Neuronal stem cell (in vitro differentiated cells): ENCODE results near the gene SUGCT.

Experiments used
- DNase-seq: peaks from one replicate; pipeline ENCODE4 v3.0.0-alpha.2; 2013; ENCODE audit warnings: low spot score
- H2AFZ ChIP-seq: one replicate; pipeline ENCODE4 v1.6.1; 2013; ENCODE audit warnings: mild to moderate bottlenecking, low read length, inconsistent platforms
- H2AK5ac ChIP-seq: 2 replicates; pipeline ENCODE4 v1.6.1; 2013; ENCODE audit warnings: low read depth, mild to moderate bottlenecking, inconsistent platforms, low read length, moderate library complexity, mixed read lengths
- H2BK120ac ChIP-seq: 2 replicates; pipeline ENCODE4 v1.6.1; 2013; ENCODE audit warnings: low read depth, mild to moderate bottlenecking, inconsistent platforms, low read length, moderate library complexity, mixed read lengths
- H2BK12ac ChIP-seq: one replicate; pipeline ENCODE4 v1.6.1; 2013; ENCODE audit warnings: low read length, inconsistent platforms
- H2BK15ac ChIP-seq: 2 replicates; pipeline ENCODE4 v1.6.1; 2013; ENCODE audit warnings: mild to moderate bottlenecking, low read length, inconsistent platforms, mixed read lengths
- H2BK5ac ChIP-seq: one replicate; pipeline ENCODE4 v1.6.1; 2013; ENCODE audit warnings: inconsistent platforms, mild to moderate bottlenecking, low read length, moderate library complexity
- H3K14ac ChIP-seq: one replicate; pipeline ENCODE4 v1.6.1; 2013; ENCODE audit warnings: low read length, inconsistent platforms
- H3K18ac ChIP-seq: 2 replicates; pipeline ENCODE4 v1.6.1; 2013; ENCODE audit warnings: low read length, inconsistent platforms
- H3K23ac ChIP-seq: 2 replicates; pipeline ENCODE4 v1.6.1; 2013; ENCODE audit warnings: low read depth, mild to moderate bottlenecking, mixed read lengths, low read length, inconsistent platforms; ENCODE audit not compliant: poor library complexity
- H3K27ac ChIP-seq: replicated peaks from 3 replicates; pipeline ENCODE4 v1.5.1; 2013; ENCODE audit warnings: low read length, inconsistent platforms
- H3K27me3 ChIP-seq, 3 experiments: 2 replicates each; pipeline ENCODE4 v1.6.1; 2013; ENCODE audit warnings: low read length in 3 of 3, mild to moderate bottlenecking in 2 of 3, inconsistent platforms in 1 of 3, low read depth in 1 of 3, mixed read lengths in 1 of 3, moderate library complexity in 1 of 3; ENCODE audit not compliant: control insufficient read depth in 3 of 3, insufficient read depth in 3 of 3
- H3K36me3 ChIP-seq, 2 donors: replicated peaks in 1 of 2; 2 replicates each; pipeline ENCODE4 v1.6.1; 2013; ENCODE audit warnings: low read length in 2 of 2; ENCODE audit not compliant: control insufficient read depth in 2 of 2, insufficient read depth in 2 of 2
- H3K4ac ChIP-seq: 2 replicates; pipeline ENCODE4 v1.6.1; 2013; ENCODE audit warnings: inconsistent platforms, mild to moderate bottlenecking, low read length, moderate library complexity
- H3K4me1 ChIP-seq, 2 donors: 1 replicate in 1 of 2; 2 replicates in 1 of 2; pipeline ENCODE4 v1.6.1; 2013; ENCODE audit warnings: low read length in 2 of 2, low read depth in 1 of 2; ENCODE audit not compliant: control insufficient read depth in 2 of 2, insufficient read depth in 1 of 2
- H3K4me2 ChIP-seq: one replicate; pipeline ENCODE4 v1.6.1; 2013; ENCODE audit warnings: mild to moderate bottlenecking, low read length, inconsistent platforms; ENCODE audit not compliant: insufficient read depth, poor library complexity, severe bottlenecking
- H3K4me3 ChIP-seq, 2 donors: 2 replicates each; pipeline ENCODE4 v1.5.1; 2013; ENCODE audit warnings: low read length in 2 of 2, mild to moderate bottlenecking in 2 of 2, inconsistent platforms in 1 of 2, moderate library complexity in 1 of 2
- H3K79me1 ChIP-seq: one replicate; pipeline ENCODE4 v1.6.1; 2013; ENCODE audit warnings: low read depth, mild to moderate bottlenecking, inconsistent platforms, low read length, moderate library complexity
- H3K9ac ChIP-seq: one replicate; pipeline ENCODE4 v1.6.1; 2013; ENCODE audit warnings: mild to moderate bottlenecking, low read depth, low read length, inconsistent platforms; ENCODE audit not compliant: poor library complexity
- H3K9me3 ChIP-seq, 2 donors: replicated peaks in 1 of 2; 2 replicates each; pipeline versions ENCODE3 to v1.6.1; 2013; ENCODE audit warnings: low read length in 2 of 2, mild to moderate bottlenecking in 2 of 2, inconsistent platforms in 1 of 2, low read depth in 1 of 2, mixed read lengths in 1 of 2, moderate library complexity in 1 of 2; ENCODE audit not compliant: control insufficient read depth in 2 of 2, insufficient read depth in 1 of 2
- H4K8ac ChIP-seq: one replicate; pipeline ENCODE4 v1.6.1; 2013; ENCODE audit warnings: low read depth, mild to moderate bottlenecking, inconsistent platforms, low read length, moderate library complexity
- H4K91ac ChIP-seq: one replicate; pipeline ENCODE4 v1.6.1; 2013; ENCODE audit warnings: low read length, low read depth, mild to moderate bottlenecking, inconsistent platforms; ENCODE audit not compliant: poor library complexity
- WGBS, 2 donors: extraction: QIAGEN DNeasy Blood & Tissue Kit; methylation state at CpG; one replicate each; pipeline ENCODE4 v1.1.7; 2013; ENCODE audit warnings: missing lambda C conversion rate in 2 of 2, mixed read lengths in 1 of 2; ENCODE audit not compliant: insufficient read length in 2 of 2, insufficient replicate concordance in 1 of 2; ENCODE audit errors: extremely low coverage in 2 of 2; 5-methylcytosine and 5-hydroxymethylcytosine counted together

SUGCT gene

GRCh38 chr7:40569326-40569725 lies 434.5 kb downstream of the SUGCT start:
- no peak overlapping the region for H3K14ac ChIP-seq
- H3K4me1 ChIP-seq = peaks cover 5 to 8% of the 10 kb centered on the region in 2 donors
- H3K27ac ChIP-seq = no peak overlapping the region
- H2AFZ ChIP-seq = no peak overlapping the region
- no peaks in the 10 kb centered on the region for H3K9me3 ChIP-seq
- WGBS, 2 donors = no CpG with 5 or more reads among the region's 3 CpGs
- no peak overlapping the region for H4K91ac ChIP-seq
- no peak overlapping the region for H2BK120ac ChIP-seq
- H2BK5ac ChIP-seq = no peak overlapping the region
- H3K27me3 ChIP-seq = no peaks in the 10 kb centered on the region
- H3K4me2 ChIP-seq = no peak overlapping the region
- no peak overlapping the region for H3K9ac ChIP-seq
- no peak overlapping the region for H3K18ac ChIP-seq
- H3K4me3 ChIP-seq = no peak overlapping the region
- H3K79me1 ChIP-seq = no peaks in the 10 kb centered on the region
- H2BK15ac ChIP-seq = no peak overlapping the region
- H2AK5ac ChIP-seq = no peak overlapping the region
- H2BK12ac ChIP-seq = no peak overlapping the region
- H3K36me3 ChIP-seq = no peaks in the 10 kb centered on the region
- no peak overlapping the region for H4K8ac ChIP-seq
- DNase-seq = no peak
- H3K23ac ChIP-seq = no peak overlapping the region
- no peak overlapping the region for H3K4ac ChIP-seq

GRCh38 chr7:40570223-40570622 lies 435.4 kb downstream of the SUGCT start:
- Histone ChIP-seq H3K4me2 (no peak overlapping the region), H2BK5ac (no peak overlapping the region), H3K23ac (no peak overlapping the region), H3K9me3 (no peaks in the 10 kb centered on the region), H2BK15ac (no peak overlapping the region), H3K4me3 (no peak overlapping the region), H2AFZ (no peak overlapping the region), H2BK12ac (no peak overlapping the region), H3K4ac (no peak overlapping the region), H2AK5ac (no peak overlapping the region), H4K91ac (no peak overlapping the region), H3K27me3 (no peaks in the 10 kb centered on the region), H3K18ac (no peak overlapping the region), H3K36me3 (no peaks in the 10 kb centered on the region), H4K8ac (no peak overlapping the region), H2BK120ac (no peak overlapping the region), H3K9ac (no peak overlapping the region), H3K79me1 (no peaks in the 10 kb centered on the region), H3K14ac (no peak overlapping the region), H3K4me1 (peaks cover 5 to 8% of the 10 kb centered on the region in 2 donors), H3K27ac (no peak overlapping the region)
- peak; percentile 6 for DNase-seq
- WGBS, 2 donors = no CpG with 5 or more reads among the region's 1 CpG

GRCh38 chr7:40571796-40572195 lies 437.0 kb downstream of the SUGCT start:
- Histone ChIP-seq H3K14ac (no peak overlapping the region), H2AK5ac (no peak overlapping the region), H3K79me1 (no peaks in the 10 kb centered on the region), H4K91ac (no peak overlapping the region), H2AFZ (no peak overlapping the region), H3K36me3 (no peaks in the 10 kb centered on the region), H2BK120ac (no peak overlapping the region), H2BK5ac (no peak overlapping the region), H3K9me3 (peaks cover 0 to 2% of the 10 kb centered on the region in 2 donors), H3K4me2 (no peak overlapping the region), H3K18ac (no peak overlapping the region), H3K27me3 (no peaks in the 10 kb centered on the region), H3K27ac (no peak overlapping the region), H2BK12ac (no peak overlapping the region), H3K9ac (no peak overlapping the region), H4K8ac (no peak overlapping the region), H3K23ac (no peak overlapping the region), H3K4ac (no peak overlapping the region), H3K4me1 (peaks cover 5 to 8% of the 10 kb centered on the region in 2 donors), H3K4me3 (no peak overlapping the region), H2BK15ac (no peak overlapping the region)
- DNase-seq = no peak
- WGBS, 2 donors = no CpG with 5 or more reads among the region's 5 CpGs

GRCh38 chr7:40572810-40573465 lies 438.1 kb downstream of the SUGCT start:
- Histone ChIP-seq H4K91ac (no peak overlapping the region), H3K9me3 (peaks cover 0 to 2% of the 10 kb centered on the region in 2 donors), H3K4ac (no peak overlapping the region), H2AFZ (no peak overlapping the region), H3K4me3 (no peak overlapping the region), H3K79me1 (no peaks in the 10 kb centered on the region), H4K8ac (no peak overlapping the region), H3K4me1 (peaks cover 5 to 8% of the 10 kb centered on the region in 2 donors), H3K18ac (no peak overlapping the region), H2BK5ac (no peak overlapping the region), H3K14ac (no peak overlapping the region), H2AK5ac (no peak overlapping the region), H3K9ac (no peak overlapping the region), H2BK15ac (no peak overlapping the region), H2BK120ac (no peak overlapping the region), H3K4me2 (no peak overlapping the region), H3K27me3 (no peaks in the 10 kb centered on the region), H3K23ac (no peak overlapping the region), H2BK12ac (no peak overlapping the region), H3K27ac (no peak overlapping the region), H3K36me3 (no peaks in the 10 kb centered on the region)
- WGBS, 2 donors = no CpG with 5 or more reads among the region's 8 CpGs
- no peak for DNase-seq
